Measurements from ENCODE around the gene MED13L.

GRCh38 chr12:116160231-116160630, 117.3 kb downstream of the MED13L start:
- no peak for TF ChIP-seq RAD21 (IDR thresholded peaks at IDR 0.05)
- no peak for TF ChIP-seq CTCF (IDR thresholded peaks at IDR 0.05; ENCODE audit: low read depth, low read length, missing input control)
- TF ChIP-seq RXRA (IDR thresholded peaks at IDR 0.05): no peak
- no peak for TF ChIP-seq REST (IDR thresholded peaks at IDR 0.05)
- no peak for TF ChIP-seq ATF3 (IDR thresholded peaks at IDR 0.05)
